22Rv1 (cell line): ENCODE data around the gene UPB1.

ENCODE experiments used
- H3K27ac ChIP-seq: fragments of 450-650 bp; 2 replicates; pipeline ENCODE4 v1.5.1; 2017
- CTCF ChIP-seq: fragments of 450-650 bp; IDR thresholded peaks from 2 replicates; pipeline ENCODE4 v1.5.1; 2017; ENCODE audit warnings: mild to moderate bottlenecking
- ZFX ChIP-seq: fragments of 450-650 bp; IDR thresholded peaks from 2 replicates; pipeline ENCODE4 v1.6.1; 2017; ENCODE audit warnings: antibody characterized with exemption, borderline replicate concordance

The UPB1 gene

GRCh38 chr22:24513378-24514240 is 18.5 kb downstream of the UPB1 start:
- H3K27ac ChIP-seq: peak overlapping the region; percentile 31; the same call in 1 of the 2 replicates

GRCh38 chr22:24514241-24515026 is 19.3 kb downstream of the UPB1 start:
- no peak for TF ChIP-seq CTCF
- H3K27ac ChIP-seq: peak overlapping the region; percentile 31; the same call in 1 of the 2 replicates

More at GRCh38 chr22:24513378-24514240, 18.5 kb downstream of the UPB1 start:
- TF ChIP-seq CTCF (no peak), ZFX (no peak)

- TF ChIP-seq CTCF: no peak
- TF ChIP-seq ZFX: no peak
- H3K27ac ChIP-seq: peak overlapping the region; percentile 31; the same call in 1 of the 2 replicates
These were observed 19.9 kb downstream of the UPB1 start for GRCh38 chr22:24515027-24515338.

- H3K27ac ChIP-seq: no peak overlapping the region
- TF ChIP-seq ZFX (no peak), CTCF (no peak)
These were observed 21.2 kb downstream of the UPB1 start for GRCh38 chr22:24516301-24516737.

GRCh38 chr22:24517446-24517845 is 22.3 kb downstream of the UPB1 start:
- H3K27ac ChIP-seq: no peak overlapping the region
- TF ChIP-seq CTCF: no peak
- no peak for TF ChIP-seq ZFX

GRCh38 chr22:24518228-24518627 is 23.1 kb downstream of the UPB1 start:
- TF ChIP-seq ZFX (no peak), CTCF (no peak)
- no peak overlapping the region for H3K27ac ChIP-seq
